BLaER1 (cell line): ENCODE results near the gene ZSCAN18.
"Not testable (repeated sequence)": the region's sequence is repeated elsewhere in the genome, so short reads cannot be mapped to it uniquely, and the experiment has no call there.

ENCODE experiments used
- H3K27ac ChIP-seq: shearing (Covaris generic); formaldehyde crosslinking; 2 replicates; pipeline ENCODE4 v1.8.1; 2022
- H3K27me3 ChIP-seq: shearing (Covaris generic); formaldehyde crosslinking; 2 replicates; pipeline ENCODE4 v1.8.1; 2022
- H3K36me3 ChIP-seq: shearing (Covaris generic); formaldehyde crosslinking; 2 replicates; pipeline ENCODE4 v1.8.1; 2022
- H3K4me1 ChIP-seq: shearing (Covaris generic); formaldehyde crosslinking; 2 replicates; pipeline ENCODE4 v1.8.1; 2022
- H3K4me2 ChIP-seq: shearing (Covaris generic); formaldehyde crosslinking; 2 replicates; pipeline ENCODE4 v1.8.1; 2022
- H3K4me3 ChIP-seq: shearing (Covaris generic); formaldehyde crosslinking; 2 replicates; pipeline ENCODE4 v1.8.1; 2022
- H3K9ac ChIP-seq: shearing (Covaris generic); formaldehyde crosslinking; 2 replicates; pipeline ENCODE4 v1.8.1; 2022
- H3K9me3 ChIP-seq: shearing (Covaris generic); formaldehyde crosslinking; 2 replicates; pipeline ENCODE4 v1.8.1; 2022
- H4K20me1 ChIP-seq: shearing (Covaris generic); formaldehyde crosslinking; 2 replicates; pipeline ENCODE4 v1.8.1; 2022
- Cebpa-rat ChIP-seq: shearing (Covaris generic); IDR thresholded peaks from 2 replicates; pipeline ENCODE4 v1.8.1; 2022

ZSCAN18 gene

GRCh38 chr19:58097781-58098681, at the start of gene ZSCAN18:
Gene ZSCAN18, minus strand, starts transcription at chr19:58098231. Its CDS starts 7,964 bp downstream, at chr19:58090267.
- peak within 1 kb of the TSS; percentile 96 for H3K4me3 ChIP-seq
- H3K9ac ChIP-seq = peak within 1 kb of the TSS; percentile 89

GRCh38 chr19:58147475-58147874, 49.4 kb upstream of the ZSCAN18 start:
- peaks cover 40% of the 10 kb centered on the region for H3K36me3 ChIP-seq

More at GRCh38 chr19:58097781-58098681, at the start of gene ZSCAN18:
- Histone ChIP-seq H3K9me3 (peaks cover 77% of the 10 kb centered on the region), H3K4me1 (peaks cover 15% of the 10 kb centered on the region; the same call in 1 of the 2 replicates), H3K4me2 (peak within 1 kb of the TSS; percentile 83), H3K27ac (peak within 1 kb of the TSS; percentile 86), H3K27me3 (no peaks in the 10 kb centered on the region), H4K20me1 (no peaks in the 10 kb centered on the region; the same call in 1 of the 2 replicates), H3K36me3 (peaks cover 36% of the 10 kb centered on the region)
- TF ChIP-seq Cebpa-rat = no peak

GRCh38 chr19:58145849-58146248, 47.8 kb upstream of the ZSCAN18 start:
- H3K36me3 ChIP-seq = peaks cover 56% of the 10 kb centered on the region
- H3K9ac ChIP-seq = no peak overlapping the region
- H3K4me2 ChIP-seq = no peak overlapping the region
- no peak overlapping the region for H3K4me3 ChIP-seq
- peaks cover 10% of the 10 kb centered on the region for H3K4me1 ChIP-seq
- H4K20me1 ChIP-seq = no peaks in the 10 kb centered on the region
- TF ChIP-seq Cebpa-rat = no peak
- H3K27me3 ChIP-seq = no peaks in the 10 kb centered on the region
- H3K27ac ChIP-seq = no peak overlapping the region
- H3K9me3 ChIP-seq = peaks cover 77% of the 10 kb centered on the region

More at GRCh38 chr19:58147475-58147874, 49.4 kb upstream of the ZSCAN18 start:
- not testable (repeated sequence) for H3K4me3 ChIP-seq, H3K27ac ChIP-seq, H3K27me3 ChIP-seq, H3K9ac ChIP-seq, H4K20me1 ChIP-seq, H3K4me2 ChIP-seq
- peaks cover 61% of the 10 kb centered on the region for H3K9me3 ChIP-seq
- peaks cover 17% of the 10 kb centered on the region for H3K4me1 ChIP-seq

- Histone ChIP-seq H3K4me3 (no peak overlapping the region), H3K9me3 (peaks cover 100% of the 10 kb centered on the region), H3K4me1 (no peaks in the 10 kb centered on the region), H3K27me3 (no peaks in the 10 kb centered on the region), H3K4me2 (no peak overlapping the region), H3K27ac (no peak overlapping the region), H3K9ac (no peak overlapping the region), H3K36me3 (peaks cover 100% of the 10 kb centered on the region), H4K20me1 (no peaks in the 10 kb centered on the region)
- no peak for TF ChIP-seq Cebpa-rat
These were observed 36.2 kb upstream of the ZSCAN18 start for GRCh38 chr19:58134244-58134643.

GRCh38 chr19:58129284-58129683, 31.3 kb upstream of the ZSCAN18 start:
- H3K36me3 ChIP-seq = peaks cover 98% of the 10 kb centered on the region

GRCh38 chr19:58128041-58128685, 30.1 kb upstream of the ZSCAN18 start:
- Histone ChIP-seq H3K27me3 (0 out of 2 replicates have a peak, but pooled peaks cover 3% of the 10 kb centered on the region), H3K9me3 (peaks cover 100% of the 10 kb centered on the region), H3K36me3 (peaks cover 87% of the 10 kb centered on the region)

More at GRCh38 chr19:58129284-58129683, 31.3 kb upstream of the ZSCAN18 start:
- H3K4me1 ChIP-seq = no peaks in the 10 kb centered on the region
- H3K4me2 ChIP-seq = no peak overlapping the region
- H3K27ac ChIP-seq = no peak overlapping the region
- no peaks in the 10 kb centered on the region for H4K20me1 ChIP-seq
- H3K9me3 ChIP-seq = peaks cover 100% of the 10 kb centered on the region
- H3K27me3 ChIP-seq = 0 out of 2 replicates have a peak, but pooled peaks cover 3% of the 10 kb centered on the region
- no peak overlapping the region for H3K9ac ChIP-seq
- peak overlapping the region; percentile 46; the same call in 1 of the 2 replicates for H3K4me3 ChIP-seq
- TF ChIP-seq Cebpa-rat = no peak

GRCh38 chr19:58123354-58123753, 25.3 kb upstream of the ZSCAN18 start:
- Histone ChIP-seq H4K20me1 (no peaks in the 10 kb centered on the region), H3K4me3 (peak overlapping the region; percentile 11; the same call in 1 of the 2 replicates), H3K27me3 (no peaks in the 10 kb centered on the region), H3K9ac (no peak overlapping the region), H3K4me1 (no peaks in the 10 kb centered on the region), H3K27ac (no peak overlapping the region), H3K4me2 (no peak overlapping the region), H3K36me3 (peaks cover 39% of the 10 kb centered on the region), H3K9me3 (peaks cover 100% of the 10 kb centered on the region)
- TF ChIP-seq Cebpa-rat = no peak

More at GRCh38 chr19:58128041-58128685, 30.1 kb upstream of the ZSCAN18 start:
- Histone ChIP-seq H3K27ac (no peak overlapping the region), H3K4me1 (no peaks in the 10 kb centered on the region), H3K9ac (no peak overlapping the region), H3K4me3 (peak overlapping the region; percentile 46), H3K4me2 (no peak overlapping the region), H4K20me1 (no peaks in the 10 kb centered on the region)
- no peak for TF ChIP-seq Cebpa-rat

- no peak overlapping the region; the same call in 1 of the 2 replicates for H3K4me3 ChIP-seq
- peaks cover 97% of the 10 kb centered on the region for H3K9me3 ChIP-seq
- no peaks in the 10 kb centered on the region for H4K20me1 ChIP-seq
- H3K27me3 ChIP-seq = no peaks in the 10 kb centered on the region
- no peak overlapping the region for H3K9ac ChIP-seq
- H3K27ac ChIP-seq = no peak overlapping the region
- no peaks in the 10 kb centered on the region for H3K36me3 ChIP-seq
- H3K4me2 ChIP-seq = no peak overlapping the region
- 0 out of 2 replicates have a peak, but pooled peaks have one; percentile 43 for TF ChIP-seq Cebpa-rat
- no peaks in the 10 kb centered on the region for H3K4me1 ChIP-seq
These were observed 21.1 kb upstream of the ZSCAN18 start for GRCh38 chr19:58118979-58119733.
